HG02623 (cell line): ENCODE measurements around the gene HK2.
"Not testable (repeated sequence)": the region's sequence is repeated elsewhere in the genome, so short reads cannot be mapped to it uniquely, and the experiment has no call there.

Experiments
- ATAC-seq: cut with Tn5 transposase; IDR thresholded peaks from one replicate; pipeline ENCODE4 v1.9.1; 2021; ENCODE audit warnings: moderate library complexity; ENCODE audit not compliant: unreplicated experiment

HK2 gene

GRCh38 chr2:74893332-74893731 lies 59.4 kb downstream of the HK2 start:
- no peak for ATAC-seq

- ATAC-seq = no peak
Measured at GRCh38 chr2:74894272-74894981, 60.5 kb downstream of the HK2 start.

GRCh38 chr2:74895001-74895400 lies 61.1 kb downstream of the HK2 start:
- no peak for ATAC-seq

- ATAC-seq = no peak
Measured at GRCh38 chr2:74896232-74896631, 62.3 kb downstream of the HK2 start.

- ATAC-seq = not testable (repeated sequence)
Measured at GRCh38 chr2:74900225-74900624, 66.3 kb downstream of the HK2 start.

- ATAC-seq = no peak
Measured at GRCh38 chr2:74902281-74902860, 68.4 kb downstream of the HK2 start.

GRCh38 chr2:74906395-74906794 lies 72.5 kb downstream of the HK2 start:
- ATAC-seq = no peak

- ATAC-seq = not testable (repeated sequence)
Measured at GRCh38 chr2:74907560-74907959, 73.6 kb downstream of the HK2 start.

- ATAC-seq = no peak
Measured at GRCh38 chr2:74908748-74909444, 75.0 kb downstream of the HK2 start.

- ATAC-seq = no peak
Measured at GRCh38 chr2:74910245-74910644, 76.3 kb downstream of the HK2 start.

GRCh38 chr2:74911061-74911460 lies 77.1 kb downstream of the HK2 start:
- ATAC-seq = no peak

- ATAC-seq = no peak
Measured at GRCh38 chr2:74915743-74916142, 81.8 kb downstream of the HK2 start.

- no peak for ATAC-seq
Measured at GRCh38 chr2:74916394-74916793, 82.5 kb downstream of the HK2 start.

- no peak for ATAC-seq
Measured at GRCh38 chr2:74917702-74918619, 84.0 kb downstream of the HK2 start.

- ATAC-seq = no peak
Measured at GRCh38 chr2:74919827-74920226, 85.9 kb downstream of the HK2 start.

- no peak for ATAC-seq
Measured at GRCh38 chr2:74921236-74921736, 87.4 kb downstream of the HK2 start.

GRCh38 chr2:74922592-74923227 lies 88.8 kb downstream of the HK2 start:
- no peak for ATAC-seq

GRCh38 chr2:74924463-74925265 lies 90.7 kb downstream of the HK2 start:
- no peak for ATAC-seq

GRCh38 chr2:74925361-74925786 lies 91.4 kb downstream of the HK2 start:
- ATAC-seq = no peak

GRCh38 chr2:74927621-74928020 lies 93.7 kb downstream of the HK2 start:
- no peak for ATAC-seq
